T-helper 2 cell (primary cell): Measurements from ENCODE around the gene SGPL1.

Source experiments
- DNase-seq, 5 experiments: peaks; one replicate each; pipeline versions ENCODE4 v3.0.0 to v3.0.0-alpha.2; 2012 to 2022

SGPL1 gene

GRCh38 chr10:70885931-70886903 is 70.5 kb downstream of the SGPL1 start:
- DNase-seq, result no peak

DNA sequence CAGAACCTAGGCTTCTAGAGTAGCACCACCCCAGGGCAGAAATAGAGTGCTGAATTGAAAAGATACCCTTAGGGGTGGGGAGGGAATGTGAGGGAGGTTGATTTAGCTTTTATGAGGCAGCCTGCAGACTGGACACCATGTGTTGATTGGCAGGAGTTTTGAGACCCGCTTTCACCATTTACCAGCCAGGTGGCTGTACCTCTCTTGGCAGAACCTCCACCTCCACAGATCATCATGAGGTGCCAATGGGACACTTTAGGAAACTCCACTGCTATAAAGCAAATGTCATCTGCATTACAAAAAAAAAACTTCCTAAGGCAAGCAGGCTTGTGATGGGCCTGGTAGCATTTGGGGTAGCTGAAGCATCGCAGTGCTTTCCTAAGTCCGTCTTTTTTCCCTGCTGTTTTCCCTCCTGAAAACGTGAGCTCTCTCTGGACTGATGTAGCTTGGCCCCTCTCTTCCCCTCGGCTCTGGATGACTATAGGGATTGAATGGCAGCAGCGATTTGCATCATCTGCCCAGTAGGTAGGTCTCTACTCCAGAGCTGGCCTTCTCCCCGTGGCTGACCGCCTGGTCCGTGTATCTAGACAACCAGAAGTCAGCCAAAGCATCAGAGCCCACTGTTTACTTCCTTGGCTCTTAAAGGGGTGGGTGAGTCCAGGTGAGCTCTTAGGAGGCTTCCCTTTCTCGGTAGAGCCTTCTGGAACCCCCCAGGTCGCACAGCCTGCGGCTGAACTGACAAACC is 71.3 kb downstream of the SGPL1 start:
- no peak for DNase-seq

DNA sequence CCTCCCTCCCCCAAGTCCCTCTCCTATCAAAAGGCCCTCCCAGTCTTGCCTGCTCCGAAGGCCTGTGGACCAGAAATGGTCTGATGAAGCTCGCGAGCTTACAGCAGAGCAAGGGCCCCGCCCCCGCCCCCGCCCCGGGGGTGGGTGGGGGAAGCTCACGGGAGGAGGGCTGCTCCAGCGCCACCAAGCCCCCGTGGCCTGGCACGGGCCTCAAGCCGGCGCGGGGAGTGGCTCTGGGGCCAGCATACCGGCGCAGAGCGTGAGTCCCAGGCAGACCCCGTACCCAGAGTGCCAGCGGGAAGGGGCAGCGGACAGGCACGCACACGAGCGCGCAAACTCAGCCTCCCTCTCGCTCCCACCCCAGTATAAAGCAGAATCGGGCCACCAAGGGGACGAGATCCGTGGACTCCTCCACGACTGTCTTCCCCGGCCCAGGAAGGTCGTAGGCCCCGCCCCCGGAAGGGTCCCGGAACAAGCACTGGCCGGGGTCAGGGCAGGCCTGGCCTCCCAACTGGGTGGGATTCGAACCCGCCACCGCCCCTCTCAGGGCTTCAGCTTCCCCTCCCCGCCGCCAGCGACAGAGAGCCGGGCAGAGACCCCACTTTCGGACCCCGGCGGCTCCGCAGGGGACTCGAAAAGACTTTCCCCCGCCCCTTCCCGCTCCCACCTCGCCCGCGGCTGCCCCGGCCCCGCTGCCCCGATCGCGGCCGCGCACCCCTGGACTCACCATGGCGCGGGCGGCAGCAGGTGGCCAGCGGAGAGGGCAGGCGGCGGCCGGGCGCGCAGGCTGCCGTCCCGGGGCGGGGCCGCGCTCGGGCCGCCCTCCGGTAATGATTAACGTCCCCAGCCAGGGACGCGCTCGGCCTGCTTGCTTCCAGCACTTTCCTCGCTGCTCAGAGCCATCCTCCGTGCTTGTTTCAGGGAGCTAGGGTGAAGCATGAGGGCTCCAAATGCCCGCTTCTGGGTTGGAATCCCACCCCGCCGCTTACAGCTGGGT is 72.4 kb downstream of the SGPL1 start, which contains the start of gene PCBD1:
PCBD1 (minus strand) TSS at position 762 of the 997 bp plus-strand sequence; CDS start at position 730, 32 bp downstream.
- peak; percentile 47 to 89 (median 53) for DNase-seq

DNA sequence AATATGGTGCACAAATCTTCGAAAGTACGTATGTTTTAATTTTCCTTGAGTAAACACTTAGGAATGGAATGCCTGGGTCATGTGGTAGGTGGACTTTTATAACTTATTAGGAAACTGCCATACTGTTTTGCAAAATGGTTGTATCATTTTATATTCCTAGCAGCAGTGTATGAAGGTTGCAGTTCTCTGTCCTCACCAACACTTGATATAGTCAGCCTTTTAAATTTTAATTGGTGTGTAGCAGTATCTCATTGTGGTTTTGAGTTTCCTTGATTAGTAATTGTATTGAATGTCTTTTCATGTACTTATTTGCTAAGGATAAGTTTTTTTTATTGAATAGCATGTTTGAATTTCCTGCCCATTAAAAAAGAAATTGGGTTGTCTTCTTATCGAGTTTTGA is 73.5 kb downstream of the SGPL1 start:
- no peak for DNase-seq

GRCh38 chr10:70890917-70891431 is 75.2 kb downstream of the SGPL1 start:
- no peak for DNase-seq

DNA sequence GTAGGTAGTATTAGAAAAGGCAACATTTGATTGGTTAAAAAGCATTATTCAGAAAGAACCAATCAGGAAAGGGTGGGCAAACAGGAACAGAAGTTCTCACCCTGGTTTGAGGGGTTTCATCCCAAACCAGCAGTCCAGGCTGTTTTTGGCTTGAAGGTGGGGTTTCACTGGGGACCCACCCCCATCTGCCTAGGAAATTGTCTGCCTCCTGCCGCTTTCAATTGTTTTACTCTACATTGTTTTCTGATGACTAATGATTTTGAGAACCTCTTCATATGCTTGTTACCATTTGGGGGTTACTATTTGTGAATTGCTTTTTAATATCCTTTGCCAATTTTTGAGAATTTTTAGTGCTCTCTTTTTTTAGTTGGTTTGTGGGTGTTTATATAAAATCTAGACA is 75.9 kb downstream of the SGPL1 start:
- no peak for DNase-seq

DNA sequence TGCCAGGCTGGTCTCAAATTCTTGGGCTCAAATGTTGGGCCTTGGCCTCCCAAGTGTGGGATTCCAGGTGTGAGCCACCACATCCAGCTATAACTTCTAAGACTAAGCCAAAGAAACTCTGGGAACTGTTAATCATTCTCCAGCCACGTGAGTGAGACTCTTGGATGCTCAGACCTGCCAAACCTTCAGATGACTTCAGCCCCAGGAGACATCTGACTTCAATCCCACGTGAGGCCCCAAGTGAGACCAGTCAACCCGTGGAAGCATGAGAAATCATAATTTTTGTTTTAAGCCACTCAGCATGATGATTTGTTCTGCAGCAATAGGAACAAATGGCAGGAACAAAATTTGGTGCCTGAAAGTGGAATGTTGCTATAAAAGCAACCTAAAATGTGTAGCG is 76.9 kb downstream of the SGPL1 start:
- DNase-seq, result no peak

GRCh38 chr10:70893227-70894006 is 77.7 kb downstream of the SGPL1 start:
- DNase-seq, result no peak

- no peak for DNase-seq
Measured at GRCh38 chr10:70894416-70894815, 78.7 kb downstream of the SGPL1 start.

DNA sequence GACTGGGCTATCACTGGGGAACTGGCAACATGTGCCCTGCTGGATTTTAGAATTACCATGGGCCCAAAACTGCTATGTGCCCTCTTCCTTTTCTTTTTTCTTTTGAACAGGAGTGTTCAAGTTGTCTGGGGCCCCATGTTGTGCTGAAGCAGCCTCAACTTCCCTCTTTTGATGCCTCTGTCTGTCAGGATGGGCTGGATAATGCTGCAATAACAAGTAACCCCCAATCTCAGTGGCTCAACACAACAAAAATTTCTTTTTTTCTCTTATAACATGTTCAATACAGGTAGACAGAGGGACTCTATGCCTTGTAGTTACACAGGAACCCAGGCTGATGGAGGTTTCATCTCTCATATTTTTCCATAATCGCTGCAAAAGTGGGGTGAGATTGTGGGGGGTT is 80.8 kb downstream of the SGPL1 start:
- DNase-seq, result no peak

- DNase-seq, result no peak
Measured at GRCh38 chr10:70898687-70899086, 82.9 kb downstream of the SGPL1 start.

DNA sequence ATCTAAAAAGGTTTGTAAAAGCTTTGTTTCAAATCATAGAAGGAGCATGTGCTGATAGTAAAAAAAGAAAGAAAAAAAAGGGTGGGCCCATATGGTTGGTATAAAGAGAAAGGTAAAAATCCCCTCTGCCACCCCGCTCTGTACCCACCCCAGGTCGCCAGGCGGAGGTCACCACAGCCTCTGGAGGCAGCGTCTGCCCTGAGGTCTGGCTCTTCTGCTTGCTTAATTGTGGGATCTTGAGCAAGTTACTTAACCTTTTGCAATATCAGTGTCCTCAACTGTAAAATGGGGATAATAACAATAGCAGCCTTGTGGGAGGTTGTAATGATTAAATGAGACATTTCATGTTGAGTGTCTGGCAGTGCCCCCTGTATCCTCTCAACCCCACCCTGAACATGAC is 83.3 kb downstream of the SGPL1 start:
- no peak for DNase-seq

DNA sequence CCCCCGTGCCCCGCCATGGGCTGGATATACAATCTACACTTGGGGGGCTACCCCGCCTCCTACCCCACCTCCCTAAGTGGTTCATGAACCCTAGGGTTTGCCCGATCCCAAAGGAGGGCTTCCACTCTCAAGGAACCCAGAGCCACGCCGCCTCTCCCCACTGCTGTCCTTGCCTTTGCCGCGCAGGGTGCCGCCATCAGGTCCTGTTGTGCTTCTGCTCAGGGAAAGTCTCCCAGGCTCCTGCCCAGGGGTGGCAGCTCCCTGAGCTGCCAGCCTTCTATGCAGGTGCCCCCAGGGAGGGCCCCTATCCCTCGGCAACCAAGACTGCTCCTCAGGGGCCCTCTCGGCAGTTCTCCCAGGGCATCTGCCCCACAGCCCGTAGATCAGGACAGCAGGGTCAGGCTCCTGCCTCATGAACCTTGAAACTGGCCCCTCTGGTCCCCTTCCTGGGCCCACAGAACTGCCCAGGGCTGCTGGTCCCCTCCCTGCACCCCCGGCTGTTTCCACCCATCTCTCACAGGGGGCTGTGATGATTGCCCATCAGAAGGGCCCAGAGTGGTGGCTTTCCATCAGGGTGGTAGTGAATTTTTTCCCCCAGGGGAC is 85.6 kb downstream of the SGPL1 start:
- DNase-seq, result no peak

- DNase-seq, result no peak
Measured at GRCh38 chr10:70902661-70903261, 87.0 kb downstream of the SGPL1 start.

- DNase-seq, result no peak
Measured at GRCh38 chr10:70903262-70903921, 87.6 kb downstream of the SGPL1 start.

DNA sequence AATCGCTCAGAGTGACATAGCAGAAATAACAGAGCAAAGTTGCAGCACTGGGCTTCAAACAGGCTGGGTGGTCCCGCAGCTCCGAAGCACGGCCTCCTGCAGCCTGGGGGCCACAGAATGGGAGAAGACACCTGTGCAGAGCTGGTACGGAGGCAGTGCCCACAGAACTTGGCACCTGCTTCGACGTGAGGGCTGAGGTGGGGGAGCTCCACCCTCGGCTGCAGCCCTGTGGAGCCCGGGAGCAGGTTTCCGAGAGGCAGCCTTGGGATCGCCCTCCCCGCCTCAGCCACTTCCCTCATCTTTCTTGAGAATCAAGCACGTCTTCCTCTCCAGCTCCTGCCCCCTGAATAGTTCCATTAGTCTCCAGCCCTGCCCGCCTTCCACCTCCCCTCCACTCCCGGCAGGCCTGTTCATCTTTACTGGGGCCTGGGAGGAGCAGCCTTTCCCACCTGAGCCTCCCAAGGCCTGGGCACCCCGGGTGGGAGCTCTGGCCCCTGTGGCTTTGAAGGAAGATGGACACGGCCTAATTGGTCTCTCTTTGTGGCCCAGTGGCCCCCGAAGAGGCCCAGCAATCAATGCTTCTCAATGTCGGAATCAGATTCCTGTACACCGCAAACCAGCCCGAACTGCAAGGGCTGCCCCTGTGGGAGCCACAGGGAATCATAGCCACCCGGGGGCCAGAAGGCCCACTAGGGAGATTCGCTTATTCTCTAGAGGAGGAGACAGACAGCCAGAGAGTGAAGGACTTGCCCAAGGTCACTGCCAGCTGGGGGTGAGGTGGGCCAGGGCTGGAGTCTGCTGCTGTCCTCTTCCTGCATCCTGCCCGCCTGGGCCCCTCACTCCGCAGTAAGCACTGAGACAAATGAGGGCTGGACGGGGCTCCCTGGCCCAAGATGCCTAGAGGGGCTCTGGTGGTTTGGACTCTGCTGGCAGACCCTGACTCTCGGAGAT is 89.6 kb downstream of the SGPL1 start:
- DNase-seq, result no peak

- DNase-seq, result no peak
Measured at GRCh38 chr10:70906031-70906783, 90.5 kb downstream of the SGPL1 start.
